ENCODE data around the gene HNRNPDL.

DNA sequence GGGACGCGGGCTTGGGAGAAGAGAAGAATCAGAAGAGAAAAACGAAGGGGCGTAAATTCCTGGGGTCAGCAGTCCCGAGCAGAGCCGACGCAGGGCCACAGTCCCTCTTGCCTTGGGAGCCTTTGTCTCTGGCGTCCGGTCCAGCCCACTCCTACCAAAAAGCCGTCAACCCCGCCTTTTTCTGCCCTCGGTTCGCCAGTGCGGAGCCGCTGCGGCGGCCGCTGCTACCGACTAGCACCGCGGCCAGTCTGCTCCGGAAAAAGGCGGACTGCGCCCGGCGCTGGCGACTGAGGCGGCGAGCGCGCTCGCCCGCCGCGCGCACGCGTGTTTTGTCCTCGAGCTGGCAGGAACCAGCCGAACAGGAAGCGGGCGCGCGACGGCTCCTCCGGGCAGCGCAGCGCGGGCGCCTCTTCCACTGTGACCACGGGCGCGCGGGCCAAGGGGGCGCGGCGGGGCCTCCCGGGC is 502 bp downstream of the HNRNPDL start:
- TF ChIP-seq POLR2AphosphoS5 (IDR thresholded peaks at IDR 0.05; ENCODE audit: low read depth, low read length): no peak; the same call in 1 of the 2 replicates
- TF ChIP-seq SIN3A (IDR thresholded peaks at IDR 0.05; ENCODE audit: borderline replicate concordance, insufficient read depth, low read length): no peak
- TF ChIP-seq, protein P1, sequence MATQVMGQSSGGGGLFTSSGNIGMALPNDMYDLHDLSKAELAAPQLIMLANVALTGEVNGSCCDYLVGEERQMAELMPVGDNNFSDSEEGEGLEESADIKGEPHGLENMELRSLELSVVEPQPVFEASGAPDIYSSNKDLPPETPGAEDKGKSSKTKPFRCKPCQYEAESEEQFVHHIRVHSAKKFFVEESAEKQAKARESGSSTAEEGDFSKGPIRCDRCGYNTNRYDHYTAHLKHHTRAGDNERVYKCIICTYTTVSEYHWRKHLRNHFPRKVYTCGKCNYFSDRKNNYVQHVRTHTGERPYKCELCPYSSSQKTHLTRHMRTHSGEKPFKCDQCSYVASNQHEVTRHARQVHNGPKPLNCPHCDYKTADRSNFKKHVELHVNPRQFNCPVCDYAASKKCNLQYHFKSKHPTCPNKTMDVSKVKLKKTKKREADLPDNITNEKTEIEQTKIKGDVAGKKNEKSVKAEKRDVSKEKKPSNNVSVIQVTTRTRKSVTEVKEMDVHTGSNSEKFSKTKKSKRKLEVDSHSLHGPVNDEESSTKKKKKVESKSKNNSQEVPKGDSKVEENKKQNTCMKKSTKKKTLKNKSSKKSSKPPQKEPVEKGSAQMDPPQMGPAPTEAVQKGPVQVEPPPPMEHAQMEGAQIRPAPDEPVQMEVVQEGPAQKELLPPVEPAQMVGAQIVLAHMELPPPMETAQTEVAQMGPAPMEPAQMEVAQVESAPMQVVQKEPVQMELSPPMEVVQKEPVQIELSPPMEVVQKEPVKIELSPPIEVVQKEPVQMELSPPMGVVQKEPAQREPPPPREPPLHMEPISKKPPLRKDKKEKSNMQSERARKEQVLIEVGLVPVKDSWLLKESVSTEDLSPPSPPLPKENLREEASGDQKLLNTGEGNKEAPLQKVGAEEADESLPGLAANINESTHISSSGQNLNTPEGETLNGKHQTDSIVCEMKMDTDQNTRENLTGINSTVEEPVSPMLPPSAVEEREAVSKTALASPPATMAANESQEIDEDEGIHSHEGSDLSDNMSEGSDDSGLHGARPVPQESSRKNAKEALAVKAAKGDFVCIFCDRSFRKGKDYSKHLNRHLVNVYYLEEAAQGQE (IDR thresholded peaks at IDR 0.05; ENCODE audit: insufficient read depth in 1 of 2, low read depth in 2 of 2, low read length in 2 of 2): no peak
- no peak for TF ChIP-seq TAF1 (IDR thresholded peaks at IDR 0.05; ENCODE audit: borderline replicate concordance, insufficient read depth, low read length)
